K562 (cell line): Measurements from ENCODE around the gene CHAC1. TPM values are rescaled to one million over a fixed set of nuclear protein-coding genes. Genes with fewer than 3 reads are reported as not detected.

Experiments
- ATAC-seq: fragments of 200-7000 bp; cut with Tn5 transposase; 3 replicates; pipeline ENCODE4 v1.9.1; 2020; ENCODE audit warnings: moderate library complexity
- BruUV-seq: library from RNA; stranded (reverse); fragments of 400-500 nt; replicated peaks from 2 replicates; lab custom pipeline; 2021; lab: Mats Ljungman, UMichigan
- CTCF ChIA-PET: fragments of 300-600 bp; formaldehyde crosslinking; extraction: SDS; loops from one replicate; lab custom pipeline; 2021; ENCODE audit warnings: low intra/inter-chr PET ratio; lab: Yijun Ruan, JAX
- POLR2A ChIA-PET: fragments of 300-600, 350-650 bp; sonication (Branson Sonifier 250); formaldehyde crosslinking; extraction: SDS; loops from one replicate; lab custom pipeline; 2021; ENCODE audit warnings: antibody characterized with exemption, inconsistent platforms; lab: Yijun Ruan, JAX
- DNase-seq, 4 experiments: peaks; one replicate each; pipeline versions ENCODE4 v3.0.0 to v3.0.0-alpha.2; 2011 to 2018; ENCODE audit warnings: low spot score in 3 of 4, mixed read lengths in 3 of 4; ENCODE audit errors: extremely low read depth in 1 of 4
- FAIRE-seq: peaks from 2 replicates; lab custom pipeline; 2011; peaks lifted over from hg19 to GRCh38; lab: Jason Lieb, UNC
- H2AFZ ChIP-seq: 2 replicates; pipeline ENCODE4 v1.6.0; 2011; ENCODE audit warnings: low read depth, low read length, control low read depth, inconsistent platforms
- H3K27ac ChIP-seq: fragments of 200-600 bp; 3 replicates; pipeline ENCODE4 v1.8.0; 2011; ENCODE audit warnings: low read depth, mild to moderate bottlenecking, control low read depth, inconsistent platforms, low read length, moderate library complexity, mixed read lengths; ENCODE audit errors: extremely low read depth
- H3K27me3 ChIP-seq, 2 experiments: fragments of 300-600 bp in 1 of 2; 2 replicates in 1 of 2; 3 replicates in 1 of 2; pipeline versions ENCODE4 v1.6.0 to v1.8.0; 2011; ENCODE audit warnings: inconsistent platforms in 2 of 2, low read length in 2 of 2, mild to moderate bottlenecking in 1 of 2, mixed read lengths in 1 of 2, moderate library complexity in 1 of 2; ENCODE audit not compliant: control insufficient read depth in 2 of 2, insufficient read depth in 2 of 2
- H3K36me3 ChIP-seq: fragments of 300-600 bp; 3 replicates; pipeline ENCODE4 v1.8.0; 2011; ENCODE audit warnings: mild to moderate bottlenecking, low read length, inconsistent platforms; ENCODE audit not compliant: control insufficient read depth, insufficient read depth
- H3K4me1 ChIP-seq, 2 experiments: fragments of 200-600 bp in 1 of 2; replicated peaks in 1 of 2; 2 replicates in 1 of 2; 3 replicates in 1 of 2; pipeline versions ENCODE4 v1.5.1 to v1.8.0; 2011; ENCODE audit warnings: inconsistent platforms in 2 of 2, low read length in 2 of 2, mild to moderate bottlenecking in 1 of 2, mixed read lengths in 1 of 2, moderate library complexity in 1 of 2; ENCODE audit not compliant: control insufficient read depth in 2 of 2, insufficient read depth in 2 of 2
- H3K4me2 ChIP-seq: 2 replicates; pipeline ENCODE4 v1.6.1; 2011; ENCODE audit warnings: low read length, control low read depth, inconsistent platforms, mixed read lengths; ENCODE audit not compliant: insufficient read depth
- H3K4me3 ChIP-seq: fragments of 200-600 bp; sonication (generic), shearing (Covaris generic); 2 replicates; pipeline ENCODE4 v1.5.1; 2016; ENCODE audit warnings: control low read depth, inconsistent platforms
- H3K79me2 ChIP-seq: fragments of 200-600 bp; 3 replicates; pipeline ENCODE4 v1.8.0; 2011; ENCODE audit warnings: low read length, inconsistent platforms; ENCODE audit not compliant: control insufficient read depth, insufficient read depth
- H3K9ac ChIP-seq, 2 experiments: 2 replicates each; pipeline versions ENCODE4 v1.6.0 to v1.6.1; 2011; ENCODE audit warnings: low read depth in 2 of 2, low read length in 2 of 2, control low read depth in 1 of 2, inconsistent platforms in 1 of 2, mild to moderate bottlenecking in 1 of 2, mixed read lengths in 1 of 2; ENCODE audit not compliant: insufficient read depth in 1 of 2
- H3K9me1 ChIP-seq: one replicate; pipeline ENCODE4 v1.6.0; 2011; ENCODE audit warnings: inconsistent platforms, mild to moderate bottlenecking, low read length, moderate library complexity; ENCODE audit not compliant: control insufficient read depth, insufficient read depth
- H3K9me3 ChIP-seq: replicated peaks from 2 replicates; pipeline ENCODE4 v1.5.1; 2011; ENCODE audit warnings: low read depth, low read length, inconsistent platforms; ENCODE audit not compliant: control insufficient read depth, insufficient read depth
- H4K20me1 ChIP-seq: replicated peaks from 2 replicates; pipeline ENCODE4 v1.6.1; 2011; ENCODE audit warnings: low read length, inconsistent platforms, mixed read lengths; ENCODE audit not compliant: control insufficient read depth, insufficient read depth
- ARNT ChIP-seq, 2 experiments: fragments of 450-650 bp; IDR thresholded peaks; 2 replicates each; pipeline ENCODE4 v1.6.1; 2016; ENCODE audit warnings: mild to moderate bottlenecking in 1 of 2
- ESRRB ChIP-seq: fragments of 250-450 bp; sonication (Bioruptor Pico); IDR thresholded peaks from 2 replicates; pipeline ENCODE4 v1.5.0; 2020; ENCODE audit warnings: mild to moderate bottlenecking, moderate library complexity, borderline replicate concordance
- POLR2G ChIP-seq: fragments of 200-400 bp; formaldehyde crosslinking; IDR thresholded peaks from 2 replicates; pipeline ENCODE4 v1.6.1; 2017; ENCODE audit warnings: low read depth, mild to moderate bottlenecking, antibody characterized with exemption, low read length, moderate library complexity
- ZBTB33 ChIP-seq: sonication (generic); formaldehyde crosslinking; IDR thresholded peaks from 2 replicates; pipeline ENCODE4 v1.8.1; 2023; ENCODE audit warnings: mild to moderate bottlenecking, missing genetic modification reagents
- WGBS: fragments of 100-300 bp; shearing (Covaris generic); methylation state at CpG from one replicate; pipeline ENCODE4 v1.1.6; 2016; ENCODE audit warnings: low coverage, mixed read lengths; ENCODE audit not compliant: insufficient coverage; ENCODE audit errors: missing lambda C conversion rate; 5-methylcytosine and 5-hydroxymethylcytosine counted together
- in situ Hi-C: fragments of 300-500 bp; cut with MboI; formaldehyde crosslinking; loops from 4 replicates; pipeline ENCODE4 v1.15.0; 2018; ENCODE audit warnings: inconsistent platforms, mixed read lengths
- intact Hi-C: fragments of 100-400 bp; cut with micrococcal nuclease; formaldehyde crosslinking; loops from 2 replicates; pipeline ENCODE4 v1.14.2; 2022
- polyA plus RNA-seq, 8 experiments: library from polyadenylated mRNA; depleted of rRNA in 4 of 8; stranded (reverse) in 5 of 8; unstranded in 3 of 8; fragments of >200 nt; fragmentation: Nextera tagmentation in 2 of 8; fragmentation: Illumina TruSeq in 1 of 8; extraction: Ambion mirVana in 2 of 8; extraction: Trizol in 1 of 8; gene quantifications; 2 replicates each; pipeline versions ENCODE4 v1.2.1 to v1.2.3, GENCODE V29; 2011 to 2014; ENCODE audit warnings: inconsistent platforms in 1 of 8, missing spikeins in 1 of 8
- total RNA-seq, 7 experiments: library from RNA; depleted of rRNA in 6 of 7; stranded (reverse); fragments of >200 nt in 6 of 7; fragmentation: Illumina TruSeq in 2 of 7; extraction: Trizol in 2 of 7; gene quantifications; 2 replicates each; pipeline versions ENCODE4 v1.2.1 to v1.2.3, GENCODE V29; 2011 to 2021; ENCODE audit warnings: low replicate concordance in 1 of 7

The CHAC1 gene
- total and polyA plus RNA-seq, 9 of the 15 experiments (the other 6 are each of a cell fraction or from before 2014, with no cell fraction given) = 0.47 to 39.0 (median 7.5) TPM

DNA sequence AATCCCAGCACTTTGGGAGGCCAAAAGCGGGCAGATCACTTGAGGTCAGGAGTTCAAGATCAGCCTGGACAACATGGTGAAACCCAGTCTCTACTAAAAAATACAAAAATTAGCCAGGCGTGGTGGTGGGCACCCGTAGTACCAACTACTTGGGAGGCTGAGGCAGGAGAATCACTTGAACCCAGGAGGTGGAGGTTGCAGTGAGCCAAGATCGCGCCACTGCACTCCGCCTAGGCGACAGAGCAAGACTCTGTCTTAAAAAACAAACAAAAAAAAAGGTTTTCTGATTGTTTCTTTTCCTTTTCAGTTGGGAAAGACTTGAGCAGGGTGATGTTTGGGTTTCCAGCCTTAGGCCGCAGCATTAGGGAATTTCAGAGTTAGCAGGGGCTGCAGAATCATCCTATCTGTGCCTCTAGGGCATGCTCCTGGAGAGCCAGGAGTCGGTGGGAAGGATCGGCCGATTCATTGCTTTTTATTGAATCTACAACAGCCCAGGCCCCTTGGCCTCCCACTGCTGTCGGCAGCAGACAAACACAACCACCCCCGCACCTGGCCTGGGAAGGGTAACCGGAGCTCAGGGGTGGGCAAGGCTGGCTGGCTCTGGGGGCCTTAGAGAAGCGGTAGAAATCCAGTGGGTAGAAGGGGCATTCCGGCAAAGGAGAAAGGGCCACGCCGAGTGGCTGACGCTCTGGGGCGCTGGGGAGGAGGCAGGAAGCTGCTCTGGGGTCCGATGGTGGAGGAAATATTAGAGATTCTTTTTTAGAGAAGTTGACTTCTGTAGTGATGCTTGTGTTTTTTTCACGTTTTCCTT, 6.3 kb downstream of the CHAC1 start:
- Histone ChIP-seq H3K79me2 (no peaks in the 10 kb centered on the region), H3K4me3 (no peak overlapping the region), H3K4me2 (no peak overlapping the region), H3K27me3 (no peaks in the 10 kb centered on the region), H2AFZ (peak overlapping the region; percentile 62; the same call in 1 of the 2 replicates), H3K9me3 (no peaks in the 10 kb centered on the region), H3K4me1 (peaks cover 7 to 30% of the 10 kb centered on the region in 2 experiments; a peak in 4 of 5 replicates), H4K20me1 (peaks cover 5% of the 10 kb centered on the region; the same call in 1 of the 2 replicates)
- no peak for ATAC-seq
- FAIRE-seq = no peak
- intact Hi-C loops (no loop called here), in situ Hi-C loops (no loop called here)
- 37% methylated on average over 22 of the region's 22 CpGs for WGBS
- TF ChIP-seq ZBTB33 (CRISPR knock-in tag) = peak; percentile 75; the same call in 1 of the 2 replicates
- TF ChIP-seq ESRRB (CRISPR knock-in tag) = no peak
- no peak for TF ChIP-seq ARNT (IDR thresholded peaks at IDR 0.05)
- TF ChIP-seq POLR2G = peak; percentile 29; the same call in 1 of the 2 replicates
- TF ChIP-seq, all 486 proteins: peak for 2
- ChIA-PET POLR2A (interaction anchor here (0.6 to 1.0 kb wide), 2 partner anchors 13 to 74 kb away, joined by 3 to 4 read pairs; no protein-coding TSS in a partner anchor), CTCF (no interaction called here)
- H3K9ac ChIP-seq = peak overlapping the region in 1 of 2 experiments; percentile 55; a peak in 1 of 4 replicates
- no peak for DNase-seq
- no peaks in the 10 kb centered on the region for H3K36me3 ChIP-seq
- H3K9me1 ChIP-seq = peaks cover 2% of the 10 kb centered on the region
- no peak overlapping the region for H3K27ac ChIP-seq
- BruUV-seq = no TSS peak
